Measurements from ENCODE around the gene EIF4A2.
"Not testable (repeated sequence)": the region's sequence is repeated elsewhere in the genome, so short reads cannot be mapped to it uniquely, and the experiment has no call there.

Gene EIF4A2

DNA sequence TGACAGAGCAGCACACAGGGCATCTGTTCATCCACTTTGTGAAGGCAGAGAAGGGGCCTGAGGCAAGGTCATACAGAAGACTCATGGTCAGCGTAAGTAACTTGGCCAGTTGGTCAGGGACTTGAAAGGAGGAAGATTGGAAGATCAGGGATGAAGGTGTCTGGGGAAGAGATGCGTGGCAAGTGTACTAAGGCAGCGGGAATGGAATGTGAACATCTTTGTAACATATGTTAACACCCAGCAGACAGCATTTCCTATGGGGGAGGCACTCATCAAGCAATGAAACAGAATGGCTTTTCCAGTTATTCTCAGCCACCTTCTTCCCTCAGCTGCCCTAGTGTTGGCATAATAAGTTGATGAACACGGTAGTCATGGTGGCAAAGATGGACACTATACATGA, 30.7 kb downstream of the EIF4A2 start:
- no peak for DNase-seq (ENCODE audit: low read depth, low spot score)

DNA sequence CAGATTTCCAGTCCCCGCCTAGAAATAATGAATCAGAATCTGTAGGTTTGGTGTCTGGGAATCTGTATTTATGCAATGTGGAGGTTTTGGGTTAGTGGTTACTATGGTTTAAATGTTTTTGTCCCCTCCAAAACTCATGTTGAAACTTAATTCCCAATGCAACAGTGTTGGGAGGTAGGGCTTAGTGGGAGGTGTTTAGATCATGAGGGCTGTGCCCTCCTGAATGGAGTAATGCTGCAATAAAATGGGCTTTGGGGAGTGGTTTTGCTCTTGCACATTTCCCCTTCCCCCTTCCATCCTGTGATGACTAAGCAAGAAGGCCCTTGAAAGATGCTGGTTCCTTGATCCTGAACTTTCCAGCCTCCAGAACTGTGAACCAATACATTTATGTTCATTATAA, 32.1 kb downstream of the EIF4A2 start:
- no peak for DNase-seq (ENCODE audit: low read depth, low spot score)
- H3K27ac ChIP-seq = no peak overlapping the region

More for the DNA sequence above, 30.7 kb downstream of the EIF4A2 start:
- H3K27ac ChIP-seq = no peak overlapping the region

DNA sequence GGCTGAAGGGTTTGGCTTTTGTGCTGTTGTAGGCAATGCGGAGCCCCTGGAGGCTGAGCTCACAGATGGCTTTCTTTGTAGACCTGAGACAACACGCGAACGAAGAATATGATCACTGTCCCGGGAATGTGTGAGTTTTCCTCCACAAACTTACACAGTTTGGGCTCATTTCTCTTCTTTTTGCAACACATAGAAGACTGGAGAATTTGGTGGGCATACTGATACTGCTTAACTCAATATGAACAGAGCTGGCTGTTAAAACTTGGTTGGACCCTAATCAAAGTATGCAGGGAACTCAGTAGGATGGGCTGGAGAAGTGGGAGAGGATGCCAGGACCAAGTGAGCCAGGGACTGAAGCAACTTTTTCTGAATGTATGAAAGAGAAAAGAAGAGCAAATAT, 35.1 kb downstream of the EIF4A2 start:
- DNase-seq (ENCODE audit: low read depth, low spot score) = no peak
- H3K27ac ChIP-seq = no peak overlapping the region

DNA sequence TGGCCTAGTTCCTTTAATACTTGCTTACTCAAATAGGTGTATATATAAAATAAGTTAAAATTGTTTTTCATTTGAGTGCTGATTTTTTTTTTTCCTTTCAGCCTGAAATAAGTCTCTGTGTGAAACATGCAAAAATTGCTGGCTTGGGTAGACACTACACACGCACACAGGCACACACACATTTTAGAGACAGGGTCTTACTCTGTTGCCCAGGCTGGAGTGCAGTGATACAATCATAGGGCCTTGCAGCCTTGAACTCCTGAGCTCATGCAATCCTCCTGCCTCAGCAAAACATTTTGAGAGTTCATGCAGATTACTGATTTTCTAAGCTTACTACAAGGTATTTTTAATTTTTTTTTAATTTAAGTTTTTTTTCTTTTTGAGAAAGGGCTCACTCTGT, 35.6 kb downstream of the EIF4A2 start:
- DNase-seq (ENCODE audit: low read depth, low spot score) = no peak

DNA sequence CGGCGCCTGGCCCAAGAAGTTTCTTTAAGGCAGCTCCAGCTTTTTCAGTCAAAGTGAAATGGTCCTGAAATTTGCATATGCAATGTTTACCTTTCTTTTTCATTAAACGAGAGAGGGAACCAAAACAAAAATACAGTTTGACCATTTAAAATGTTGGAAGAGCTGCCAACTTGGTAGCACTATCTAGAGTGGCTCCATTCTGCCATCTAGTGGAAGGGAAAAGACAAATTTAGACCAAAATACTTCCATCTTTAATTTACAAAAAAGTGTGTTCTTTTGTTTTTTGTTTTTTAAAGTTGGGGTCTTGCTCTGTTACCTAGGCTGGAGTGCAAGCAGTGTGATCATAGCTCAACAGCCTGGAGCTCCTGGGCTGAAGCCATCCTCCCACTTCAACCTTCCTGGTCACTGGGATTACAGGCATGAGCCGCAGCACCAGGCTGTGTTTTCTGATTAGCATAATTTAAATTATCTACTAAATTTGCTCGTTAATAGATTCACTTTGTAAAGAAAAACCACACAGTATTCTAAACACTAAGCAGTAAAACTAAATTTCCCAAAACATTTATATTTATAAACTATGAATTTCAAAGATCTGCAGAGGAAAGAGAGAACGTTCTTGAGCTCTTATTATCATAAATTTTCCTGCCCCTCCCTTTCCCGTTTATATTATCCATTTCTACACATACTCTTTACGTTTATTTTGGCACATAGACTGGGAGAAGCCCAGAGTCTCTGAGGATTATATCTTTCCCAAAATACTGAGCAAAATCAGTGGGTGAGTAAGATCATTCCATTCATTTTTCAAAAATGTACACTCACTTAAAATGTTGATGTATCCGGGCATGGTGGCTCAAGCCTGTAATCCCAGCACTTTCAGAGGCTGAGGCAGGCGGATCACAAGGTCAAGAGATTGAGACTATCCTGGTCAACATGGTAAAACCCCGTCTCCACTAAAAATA, 38.3 kb downstream of the EIF4A2 start:
- no peak overlapping the region for H3K27ac ChIP-seq
- no peak for DNase-seq (ENCODE audit: low read depth, low spot score)

More for the DNA sequence above, 35.6 kb downstream of the EIF4A2 start:
- H3K27ac ChIP-seq = no peak overlapping the region

DNA sequence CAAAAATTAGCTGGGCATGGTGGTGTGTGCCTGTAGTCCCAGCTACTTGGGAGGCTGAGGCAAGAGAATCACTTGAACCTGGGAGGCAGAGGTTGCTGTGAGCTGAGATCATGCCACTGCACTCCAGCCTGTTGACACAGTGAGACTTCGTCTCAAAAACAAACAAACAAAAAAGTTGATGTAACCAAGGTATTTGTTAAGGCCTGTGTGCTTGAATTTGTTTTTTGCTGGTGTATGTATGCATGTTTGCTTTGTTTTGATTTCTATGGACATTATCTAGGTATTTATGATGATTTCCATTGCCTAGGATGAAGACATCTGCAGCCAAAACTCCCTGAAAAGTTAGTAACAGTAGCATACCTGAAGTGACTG, 39.0 kb downstream of the EIF4A2 start:
- DNase-seq (ENCODE audit: low read depth, low spot score); H3K27ac ChIP-seq: not testable (repeated sequence)

DNA sequence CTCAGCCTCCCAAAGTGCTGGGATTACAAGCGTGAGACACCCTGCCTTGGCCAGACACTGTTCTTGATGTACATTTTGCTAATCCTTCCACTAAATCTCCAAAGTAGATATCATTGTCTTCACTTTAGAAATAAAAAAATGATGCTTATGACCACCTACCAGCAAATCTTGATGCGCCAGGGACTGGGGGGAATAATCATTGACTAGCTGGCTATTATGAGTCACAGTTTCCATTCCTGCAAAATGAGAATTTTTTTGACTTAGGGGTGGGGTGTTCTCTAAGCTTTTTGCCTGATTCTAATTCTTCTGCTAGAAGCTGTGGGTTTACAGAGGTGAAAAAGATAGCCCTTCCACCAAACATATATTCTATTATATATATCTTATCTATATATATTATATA, 40.0 kb downstream of the EIF4A2 start:
- H3K27ac ChIP-seq = no peak overlapping the region
- no peak for DNase-seq (ENCODE audit: low read depth, low spot score)

DNA sequence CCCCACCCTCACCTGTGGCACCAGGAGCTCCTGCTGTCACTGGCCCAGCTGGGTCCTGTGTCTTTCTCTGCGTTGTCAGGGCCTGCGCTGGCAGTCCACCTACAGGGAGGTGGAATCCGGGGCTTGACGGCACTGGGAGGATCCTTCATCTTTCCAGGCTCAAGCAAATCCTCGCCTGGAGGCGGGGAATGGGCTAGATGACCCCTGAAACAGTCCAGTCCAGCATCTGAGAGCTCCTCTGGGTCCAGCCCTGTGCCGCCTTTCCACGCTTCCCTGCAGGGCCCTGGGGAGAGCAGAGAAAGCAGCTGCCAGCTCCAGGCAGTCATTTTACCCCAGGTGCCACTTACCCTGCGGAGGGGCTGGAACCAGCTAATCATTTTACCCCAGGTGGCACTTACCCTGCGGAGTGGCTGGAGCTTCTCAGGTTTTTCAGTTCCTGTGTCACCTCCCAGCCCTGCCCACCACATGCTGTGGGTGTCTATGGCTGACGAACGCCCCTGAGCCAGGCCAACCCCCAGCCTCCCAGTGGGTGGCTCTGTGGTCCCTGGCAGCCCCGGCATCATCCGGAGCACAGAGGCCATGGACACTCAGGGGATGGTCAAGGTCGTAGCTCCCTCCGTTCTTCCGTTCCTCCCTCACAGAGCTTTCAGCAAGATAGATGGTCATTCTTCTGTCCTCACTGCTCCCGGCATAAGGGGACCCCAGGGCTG, 41.2 kb downstream of the EIF4A2 start:
- no peak for DNase-seq (ENCODE audit: low read depth, low spot score)
- H3K27ac ChIP-seq = no peak overlapping the region

DNA sequence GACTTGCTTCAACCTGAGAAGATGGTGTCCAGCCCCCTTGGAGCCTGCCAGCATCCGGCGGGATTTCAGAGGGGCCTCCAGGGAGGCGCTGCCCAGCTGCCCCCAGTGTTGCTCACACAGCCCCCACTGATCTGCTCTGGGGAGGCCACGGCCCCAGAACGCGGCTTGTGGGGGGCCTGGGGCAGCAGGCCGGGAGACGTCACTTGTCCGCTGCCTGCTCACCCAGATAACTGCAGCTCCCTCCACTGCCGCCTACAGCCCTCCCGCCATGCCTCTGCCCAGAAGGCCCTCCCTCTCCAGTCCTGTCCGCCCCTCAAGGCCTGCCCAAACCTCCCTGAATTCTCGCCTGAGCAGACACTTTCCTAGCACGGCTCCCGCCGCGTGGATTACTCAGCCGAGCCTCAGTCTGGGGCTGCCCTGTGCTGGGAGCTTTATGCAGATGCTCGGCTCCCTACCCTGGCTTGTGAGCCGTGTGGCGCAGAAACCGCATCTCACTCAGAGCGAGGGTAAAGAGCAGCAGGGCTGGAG, 42.0 kb downstream of the EIF4A2 start:
- H3K27ac ChIP-seq = no peak overlapping the region
- DNase-seq (ENCODE audit: low read depth, low spot score) = no peak

DNA sequence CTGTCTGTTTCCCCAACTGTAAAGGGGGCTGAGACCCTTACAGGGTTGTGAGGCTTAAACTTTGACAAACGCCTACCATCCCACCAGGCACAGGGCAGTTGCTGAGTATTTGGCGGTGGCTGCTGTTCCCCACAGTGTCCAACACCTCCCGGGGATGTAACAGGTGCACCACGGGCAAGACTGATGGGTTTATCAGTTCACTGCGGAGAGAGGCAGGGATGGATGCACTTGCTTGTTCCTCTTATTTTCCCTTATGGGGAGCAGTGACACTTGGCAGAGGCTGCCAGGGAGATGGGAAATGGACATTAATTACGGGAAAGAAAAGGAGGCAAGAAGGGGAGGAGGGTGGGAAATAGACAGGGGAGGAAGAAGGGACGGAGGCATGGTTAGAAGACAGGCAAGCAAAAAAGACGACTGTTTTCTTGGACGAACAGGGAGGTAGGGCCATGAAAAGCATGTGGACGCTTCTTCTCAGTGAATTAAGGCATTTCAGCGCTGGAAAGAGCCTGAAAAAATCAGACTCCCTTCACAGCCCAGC, 42.6 kb downstream of the EIF4A2 start:
- no peak for DNase-seq (ENCODE audit: low read depth, low spot score)
- no peak overlapping the region for H3K27ac ChIP-seq

DNA sequence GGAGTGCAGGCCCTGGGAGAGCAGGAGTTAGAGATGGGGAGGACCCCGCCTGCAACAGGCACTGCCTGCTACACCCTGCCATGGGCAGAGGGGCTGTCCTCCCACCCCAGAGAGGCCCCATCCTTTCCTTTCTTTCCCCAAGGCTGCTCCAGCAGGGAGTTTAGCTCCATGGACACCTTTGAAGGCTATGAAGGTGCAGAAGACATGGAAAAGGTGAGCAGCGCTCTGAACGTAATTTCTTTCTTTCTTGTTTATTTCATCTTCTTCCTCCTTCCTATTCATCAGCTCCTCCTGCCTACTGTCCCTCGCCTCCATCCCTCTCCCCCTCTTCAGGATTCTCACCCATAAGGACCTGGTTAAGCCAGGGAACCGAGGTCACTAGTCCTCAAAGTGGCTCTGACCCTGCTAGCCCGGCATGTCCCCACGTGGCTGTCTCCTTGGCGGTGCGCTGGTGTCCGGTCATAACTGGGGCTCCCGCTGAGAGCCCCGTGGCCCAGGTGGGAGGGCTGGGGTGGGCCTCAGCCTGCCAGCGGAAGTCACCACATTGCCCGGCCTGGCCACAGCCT, 43.1 kb downstream of the EIF4A2 start:
- H3K27ac ChIP-seq = no peak overlapping the region
- DNase-seq (ENCODE audit: low read depth, low spot score) = no peak

DNA sequence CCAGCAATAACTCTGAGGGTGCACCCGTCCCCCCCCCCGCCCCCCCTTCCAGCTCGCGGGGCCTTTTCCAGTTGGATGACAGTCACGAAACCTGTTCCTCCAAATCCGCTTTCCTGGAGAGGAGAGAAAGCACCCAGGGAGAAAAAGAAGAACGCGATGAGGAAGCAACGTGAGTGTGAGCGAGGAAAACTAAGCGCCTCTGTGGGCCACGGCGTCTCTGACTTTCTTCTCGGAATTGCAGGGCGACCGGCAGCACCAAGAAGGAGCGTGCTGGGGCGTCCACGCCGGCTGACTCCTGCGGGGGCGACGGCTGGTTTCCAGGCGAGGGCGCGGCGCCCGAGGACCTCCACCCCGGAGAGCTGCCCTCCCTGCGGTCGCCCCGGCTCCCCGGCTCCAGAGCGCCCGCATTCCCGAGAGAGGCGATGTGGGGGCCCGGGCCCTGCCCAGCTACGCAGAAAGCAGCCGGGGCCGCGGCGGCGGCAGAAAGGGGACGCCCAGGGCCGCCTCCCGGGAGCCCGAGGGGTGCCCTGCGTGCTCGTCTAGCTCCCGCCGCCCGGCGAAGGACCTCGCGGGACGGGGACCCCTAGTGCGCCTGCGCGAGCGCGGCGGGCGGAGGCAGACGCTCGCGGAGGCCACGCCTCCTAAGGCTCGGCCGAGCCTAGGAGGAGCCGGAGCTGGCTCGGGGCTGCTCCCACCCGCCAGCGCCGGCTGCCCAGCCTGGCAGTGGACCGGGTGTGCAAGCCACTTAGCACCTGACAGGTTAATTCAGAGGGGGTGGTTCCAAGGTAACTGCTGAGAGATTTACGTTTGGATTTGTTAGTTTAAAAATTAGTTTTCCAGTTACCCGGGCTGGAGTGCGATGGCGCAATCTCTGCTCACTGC, 43.8 kb downstream of the EIF4A2 start:
- no peak for DNase-seq (ENCODE audit: low read depth, low spot score)
- no peak overlapping the region for H3K27ac ChIP-seq

DNA sequence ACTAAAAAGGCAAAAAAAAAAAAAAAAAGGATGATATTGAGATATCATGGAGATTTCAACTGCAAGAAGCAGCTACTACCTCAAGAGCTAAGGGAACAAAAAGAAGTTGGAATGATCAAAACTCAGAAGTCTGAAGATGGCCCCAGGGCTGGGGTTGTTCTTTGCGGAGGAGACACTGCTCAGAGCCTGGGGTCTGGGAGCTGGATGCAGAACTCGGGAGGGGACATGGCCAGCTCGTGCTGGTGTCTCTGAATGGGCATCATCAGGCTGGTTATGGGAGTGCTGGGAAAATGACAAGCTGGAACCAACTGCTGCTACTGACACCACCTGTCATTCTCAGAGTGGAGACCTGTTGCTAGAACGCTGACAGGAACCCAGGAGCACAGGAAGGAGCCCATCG, 45.0 kb downstream of the EIF4A2 start:
- no peak overlapping the region for H3K27ac ChIP-seq
- DNase-seq (ENCODE audit: low read depth, low spot score) = no peak

DNA sequence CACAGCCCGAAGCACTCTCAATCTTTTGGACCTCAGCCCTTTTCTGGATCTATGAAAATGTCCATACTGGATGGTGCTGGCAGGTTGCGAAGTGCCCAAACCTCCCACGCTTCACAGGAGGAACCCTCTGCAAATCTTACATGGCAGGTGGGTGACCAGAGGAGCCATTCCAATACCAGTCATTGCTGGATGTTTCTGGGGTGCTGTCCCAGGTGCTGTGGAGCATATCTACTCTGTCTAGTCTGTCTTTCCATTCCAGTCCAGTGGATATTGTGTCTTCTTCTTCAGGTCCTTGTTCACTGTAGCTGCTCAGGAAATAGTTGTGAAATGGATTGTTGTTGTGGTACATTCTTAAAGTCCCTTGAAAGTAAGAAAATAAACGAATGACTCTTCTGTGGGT, 48.4 kb downstream of the EIF4A2 start:
- H3K27ac ChIP-seq = no peak overlapping the region
- DNase-seq (ENCODE audit: low read depth, low spot score) = no peak

DNA sequence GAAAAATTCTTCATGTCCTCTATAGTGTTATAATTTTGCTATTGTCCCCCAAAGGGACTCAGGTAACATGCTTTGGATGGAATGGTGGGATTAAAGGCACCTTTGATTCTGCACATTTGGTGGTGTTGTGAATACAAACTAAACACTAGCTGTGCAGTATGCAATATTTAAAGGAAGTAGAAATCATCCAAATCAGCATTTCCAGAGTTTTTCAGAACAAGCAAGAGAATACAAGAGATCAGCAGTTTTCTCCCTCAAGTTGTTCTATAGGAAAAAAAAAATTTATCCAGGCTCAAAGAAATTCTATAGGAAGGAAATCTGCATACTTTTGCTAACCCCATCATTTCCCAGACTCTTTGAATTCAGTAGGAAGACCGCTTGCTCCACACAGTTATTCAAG, 48.9 kb downstream of the EIF4A2 start:
- H3K27ac ChIP-seq = no peak overlapping the region
- no peak for DNase-seq (ENCODE audit: low read depth, low spot score)

Measured in epithelial cell of prostate (primary cell).